Neural progenitor cell (in vitro differentiated cells): ENCODE measurements around the gene TMBIM1.

Experiments
- EZH2 ChIP-seq: fragments of 200-600 bp; sonication (generic); IDR thresholded peaks from 2 replicates; pipeline ENCODE4 v1.6.1; 2017; ENCODE audit warnings: antibody characterized with exemption, mild to moderate bottlenecking, moderate library complexity
- EZH2phosphoT487 ChIP-seq: fragments of 200-600 bp; sonication (generic); IDR thresholded peaks from 2 replicates; pipeline ENCODE4 v1.6.1; 2017; ENCODE audit warnings: antibody characterized with exemption
- TF ChIP-seq, protein P1 (sequence below): fragments of 200-600 bp; sonication (generic); IDR thresholded peaks from 2 replicates; pipeline ENCODE4 v1.5.1; 2017; ENCODE audit warnings: antibody characterized with exemption, mild to moderate bottlenecking

DNA sequence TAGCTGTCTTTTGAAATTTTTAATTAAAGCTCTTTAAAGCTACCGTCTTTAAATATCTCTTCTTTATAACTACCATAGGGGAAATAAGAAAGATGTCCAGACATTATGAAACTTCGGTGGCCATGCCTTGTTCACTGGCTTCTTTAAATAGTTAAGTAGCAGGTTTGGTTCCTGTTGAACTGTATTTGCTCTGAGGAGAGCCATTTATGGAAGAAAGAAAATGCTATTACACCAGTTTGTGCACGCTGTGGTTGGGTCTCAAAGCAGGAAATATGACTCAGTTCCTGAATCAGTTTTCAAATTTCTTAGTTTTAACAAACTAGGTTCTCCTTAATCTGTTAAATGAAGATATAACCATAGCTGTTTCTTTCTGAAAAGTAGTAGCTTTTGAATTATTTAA lies 63.1 kb downstream of the TMBIM1 start:
- TF ChIP-seq, protein P1, sequence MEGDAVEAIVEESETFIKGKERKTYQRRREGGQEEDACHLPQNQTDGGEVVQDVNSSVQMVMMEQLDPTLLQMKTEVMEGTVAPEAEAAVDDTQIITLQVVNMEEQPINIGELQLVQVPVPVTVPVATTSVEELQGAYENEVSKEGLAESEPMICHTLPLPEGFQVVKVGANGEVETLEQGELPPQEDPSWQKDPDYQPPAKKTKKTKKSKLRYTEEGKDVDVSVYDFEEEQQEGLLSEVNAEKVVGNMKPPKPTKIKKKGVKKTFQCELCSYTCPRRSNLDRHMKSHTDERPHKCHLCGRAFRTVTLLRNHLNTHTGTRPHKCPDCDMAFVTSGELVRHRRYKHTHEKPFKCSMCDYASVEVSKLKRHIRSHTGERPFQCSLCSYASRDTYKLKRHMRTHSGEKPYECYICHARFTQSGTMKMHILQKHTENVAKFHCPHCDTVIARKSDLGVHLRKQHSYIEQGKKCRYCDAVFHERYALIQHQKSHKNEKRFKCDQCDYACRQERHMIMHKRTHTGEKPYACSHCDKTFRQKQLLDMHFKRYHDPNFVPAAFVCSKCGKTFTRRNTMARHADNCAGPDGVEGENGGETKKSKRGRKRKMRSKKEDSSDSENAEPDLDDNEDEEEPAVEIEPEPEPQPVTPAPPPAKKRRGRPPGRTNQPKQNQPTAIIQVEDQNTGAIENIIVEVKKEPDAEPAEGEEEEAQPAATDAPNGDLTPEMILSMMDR, result no peak
- TF ChIP-seq EZH2 (no peak), EZH2phosphoT487 (no peak)
